ENCODE measurements around the gene DNAJC27. TPM values are rescaled to one million over a fixed set of nuclear protein-coding genes. Genes with fewer than 3 reads are reported as not detected.

The DNAJC27 gene
- total and polyA plus RNA-seq, 2 of the 13 experiments (the other 11 are each of a cell fraction or from before 2014, with no cell fraction given), result 3.1 to 3.7 TPM

GRCh38 chr2:24970483-24971285, 1.1 kb downstream of the DNAJC27 start:
- Histone ChIP-seq H3K27me3 (ENCODE audit: control insufficient read depth in 1 of 2, insufficient read depth in 2 of 2, low read length in 2 of 2) (no peaks in the 10 kb centered on the region; a peak in 1 of 5 replicates), H3K4me2 (ENCODE audit: low read depth, low read length) (peak overlapping the region; percentile 77), H3K4me3 (replicated peaks in 1 of 3; ENCODE audit: insufficient read depth in 1 of 3, low read depth in 2 of 3, low read length in 3 of 3) (peak overlapping the region; percentile 80 to 90 (median 88)), H3K9me3 (ENCODE audit: low read length) (no peaks in the 10 kb centered on the region), H3K79me2 (ENCODE audit: insufficient read depth, low read length) (peaks cover 16% of the 10 kb centered on the region), H3K4me1 (ENCODE audit: insufficient read depth, low read length) (peaks cover 23% of the 10 kb centered on the region), H2AFZ (ENCODE audit: low read length) (peak overlapping the region; percentile 7), H3K36me3 (replicated peaks in 1 of 2; ENCODE audit: control insufficient read depth in 1 of 2, insufficient read depth in 2 of 2, low read length in 2 of 2) (peaks cover 3 to 14% of the 10 kb centered on the region in 2 experiments; a peak in 2 of 5 replicates), H3K9ac (ENCODE audit: insufficient read depth, low read depth, low read length) (peak overlapping the region; percentile 99), H3K27ac (ENCODE audit: extremely low read length, insufficient read depth, low read length) (peak overlapping the region; percentile 95), H4K20me1 (ENCODE audit: insufficient read depth, low read length) (no peaks in the 10 kb centered on the region)
- 51% methylated on average over 27 of the region's 27 CpGs for WGBS (ENCODE audit: low lambda C conversion rate)
- ATAC-seq (no peak), DNase-seq (ENCODE audit: low spot score) (peak; percentile 18), FAIRE-seq (no peak)
- no TSS peak for BruUV-seq (replicated peaks)
- ChIA-PET CTCF (ENCODE audit: low intra/inter-chr PET ratio, low total read pairs) (no interaction called here), POLR2A (no interaction called here)
- in situ Hi-C loops (cut with HindIII; ENCODE audit: extremely low pct_ligation_motif_present, low pct_unique_long_range_greater_than_20kb), result no loop called here
- intact Hi-C loops (cut with micrococcal nuclease; ENCODE audit: unreplicated experiment), result no loop called here
- TF ChIP-seq ZNF362 (CRISPR knock-in tag; IDR thresholded peaks at IDR 0.05; ENCODE audit: borderline replicate concordance), result 0 out of 2 replicates have a peak, but pooled peaks have one; percentile 60
- 0 out of 2 replicates have a peak, but pooled peaks have one; percentile 4 for TF ChIP-seq GMEB1 (CRISPR knock-in tag; IDR thresholded peaks at IDR 0.05; ENCODE audit: borderline replicate concordance)
- no peak for TF ChIP-seq ZNF792 (CRISPR knock-in tag; IDR thresholded peaks at IDR 0.05)
- 0 out of 2 replicates have a peak, but pooled peaks have one; percentile 54 for TF ChIP-seq ZNF121 (CRISPR knock-in tag; IDR thresholded peaks at IDR 0.05)
- TF ChIP-seq ZNF616 (CRISPR knock-in tag; IDR thresholded peaks at IDR 0.05; ENCODE audit: low read depth), result no peak
- no peak for TF ChIP-seq TEAD2 (CRISPR knock-in tag; IDR thresholded peaks at IDR 0.05)
- peak; percentile 20; the same call in 1 of the 2 replicates for TF ChIP-seq ZNF556 (CRISPR knock-in tag; IDR thresholded peaks at IDR 0.05; ENCODE audit: borderline replicate concordance)
- TF ChIP-seq PRPF4 (IDR thresholded peaks at IDR 0.05; ENCODE audit: low read depth, low read length, poor library complexity, severe bottlenecking), result peak; percentile 20
- 0 out of 2 replicates have a peak, but pooled peaks have one; percentile 18 for TF ChIP-seq ZNF709 (CRISPR knock-in tag; IDR thresholded peaks at IDR 0.05)
- TF ChIP-seq ZNF879 (CRISPR knock-in tag; IDR thresholded peaks at IDR 0.05), result 0 out of 2 replicates have a peak, but pooled peaks have one; percentile 54
- 0 out of 2 replicates have a peak, but pooled peaks have one; percentile 52 for TF ChIP-seq ZSCAN30 (CRISPR knock-in tag; IDR thresholded peaks at IDR 0.05)
- TF ChIP-seq ZBTB38 (CRISPR knock-in tag; IDR thresholded peaks at IDR 0.05), result 0 out of 2 replicates have a peak, but pooled peaks have one; percentile 65
- TF ChIP-seq ZMYM2 (CRISPR knock-in tag; IDR thresholded peaks at IDR 0.05), result 0 out of 2 replicates have a peak, but pooled peaks have one; percentile 42
- no peak for TF ChIP-seq SNRNP70 (IDR thresholded peaks at IDR 0.05; ENCODE audit: low read depth, low read length)
- TF ChIP-seq NR2F6 (IDR thresholded peaks at IDR 0.05), result 0 out of 2 replicates have a peak, but pooled peaks have one; percentile 3
- TF ChIP-seq NR2F6 (CRISPR knock-in tag; IDR thresholded peaks at IDR 0.05), result no peak
- peak; percentile 34; the same call in 1 of the 2 replicates for TF ChIP-seq ZNF441 (CRISPR knock-in tag; IDR thresholded peaks at IDR 0.05; ENCODE audit: borderline replicate concordance)
- TF ChIP-seq RCOR2 (CRISPR knock-in tag; IDR thresholded peaks at IDR 0.05), result 0 out of 2 replicates have a peak, but pooled peaks have one; percentile 41
- no peak for TF ChIP-seq ZNF674 (CRISPR knock-in tag; IDR thresholded peaks at IDR 0.05; ENCODE audit: low read depth)
- TF ChIP-seq ZNF460 (CRISPR knock-in tag; IDR thresholded peaks at IDR 0.05; ENCODE audit: borderline replicate concordance), result peak; percentile 63; the same call in 1 of the 2 replicates
- TF ChIP-seq NCOA1 (CRISPR knock-in tag; IDR thresholded peaks at IDR 0.05), result 0 out of 2 replicates have a peak, but pooled peaks have one; percentile 12
- 0 out of 2 replicates have a peak, but pooled peaks have one; percentile 9 for TF ChIP-seq ZNF605 (CRISPR knock-in tag; IDR thresholded peaks at IDR 0.05)
- no peak for TF ChIP-seq ZNF33B (CRISPR knock-in tag; IDR thresholded peaks at IDR 0.05)
